PC-9 (cell line): ENCODE data around the gene ZFHX3. TPM values are rescaled to one million over a fixed set of nuclear protein-coding genes. Genes with fewer than 3 reads are reported as not detected.

Experiments used
- BruUV-seq: library from RNA; stranded (reverse); fragments of 400-500 nt; replicated peaks from 2 replicates; lab custom pipeline; 2021; lab: Mats Ljungman, UMichigan
- CTCF ChIA-PET: fragments of 300-600 bp; sonication (Branson Sonifier 250); formaldehyde crosslinking; loops from one replicate; lab custom pipeline; 2022; ENCODE audit warnings: antibody characterized with exemption; lab: Charles Lee
- POLR2A ChIA-PET: fragments of 300-600 bp; sonication (Branson Sonifier 250); formaldehyde crosslinking; loops from one replicate; lab custom pipeline; 2022; ENCODE audit warnings: antibody characterized with exemption; ENCODE audit not compliant: unreplicated experiment; lab: Charles Lee
- DNase-seq, 2 experiments: peaks; one replicate each; pipeline versions ENCODE4 v3.0.0 to v3.0.0-alpha.2; 2015 to 2022; ENCODE audit warnings: mixed read lengths in 1 of 2
- H2AFZ ChIP-seq: fragments of 200-600 bp; sonication (generic); 2 replicates; pipeline ENCODE4 v1.8.1; 2017; ENCODE audit warnings: antibody characterized with exemption
- H3F3A ChIP-seq: fragments of 200-600 bp; sonication (generic); 2 replicates; pipeline ENCODE4 v1.8.1; 2017; ENCODE audit warnings: antibody characterized with exemption, mild to moderate bottlenecking, low read depth; ENCODE audit not compliant: insufficient read depth
- H3K27ac ChIP-seq: fragments of 200-600 bp; sonication (generic); 2 replicates; pipeline ENCODE4 v1.6.1; 2016; ENCODE audit warnings: mixed run types
- H3K27me3 ChIP-seq: fragments of 200-600 bp; sonication (generic); 2 replicates; pipeline ENCODE4 v1.6.1; 2016; ENCODE audit warnings: low read depth, mixed run types; ENCODE audit not compliant: insufficient read depth
- H3K36me3 ChIP-seq: fragments of 200-600 bp; sonication (generic); 2 replicates; pipeline ENCODE4 v1.6.1; 2016; ENCODE audit warnings: low read depth, mixed run types
- H3K4me1 ChIP-seq: fragments of 200-600 bp; sonication (generic); replicated peaks from 2 replicates; pipeline ENCODE4 v1.6.1; 2016; ENCODE audit warnings: mixed run types; ENCODE audit not compliant: insufficient read depth
- H3K4me2 ChIP-seq: fragments of 200-600 bp; sonication (generic); 2 replicates; pipeline ENCODE4 v1.6.1; 2017; ENCODE audit warnings: mixed run types
- H3K4me3 ChIP-seq: fragments of 200-600 bp; sonication (generic); 2 replicates; pipeline ENCODE4 v1.6.1; 2016; ENCODE audit warnings: mixed run types
- H3K79me2 ChIP-seq: fragments of 200-600 bp; sonication (generic); 2 replicates; pipeline ENCODE4 v1.6.1; 2017; ENCODE audit warnings: low read depth, mixed run types
- H3K9me2 ChIP-seq: fragments of 200-600 bp; sonication (generic); 2 replicates; pipeline ENCODE4 v1.8.1; 2017; ENCODE audit warnings: mild to moderate bottlenecking; ENCODE audit not compliant: insufficient read depth
- H3K9me3 ChIP-seq: fragments of 200-600 bp; sonication (generic); 2 replicates; pipeline ENCODE4 v1.8.1; 2016; ENCODE audit warnings: low read depth; ENCODE audit not compliant: insufficient read depth
- H4K20me1 ChIP-seq: fragments of 200-600 bp; sonication (generic); 2 replicates; pipeline ENCODE4 v1.8.1; 2017; ENCODE audit not compliant: insufficient read depth
- CTCF ChIP-seq: fragments of 200-600 bp; sonication (generic); conservative IDR thresholded peaks from 2 replicates; pipeline ENCODE4 v1.6.1; 2017; ENCODE audit warnings: mixed run types, antibody characterized with exemption, mild to moderate bottlenecking, moderate library complexity
- EZH2 ChIP-seq: fragments of 200-600 bp; sonication (generic); IDR thresholded peaks from 2 replicates; pipeline ENCODE4 v1.8.0; 2017; ENCODE audit warnings: antibody characterized with exemption, low read depth
- intact Hi-C: fragments of 100-400 bp; cut with micrococcal nuclease; formaldehyde crosslinking; loops from one replicate; pipeline ENCODE4 v1.10.0; 2022; ENCODE audit not compliant: unreplicated experiment
- total RNA-seq: library from RNA; stranded (reverse); gene quantifications from 2 replicates; pipeline ENCODE4 v1.2.3, GENCODE V29; 2021

The ZFHX3 gene
- total RNA-seq, 1 experiment from 2014 or later: 23.1 TPM

- POLR2A ChIA-PET: no interaction called here
- TF ChIP-seq EZH2: no peak
- no peak for TF ChIP-seq CTCF
Measured at GRCh38 chr16:72814226-72814625, 233.7 kb downstream of the ZFHX3 start.

GRCh38 chr16:72812672-72813071, 235.3 kb downstream of the ZFHX3 start:
- no peaks in the 10 kb centered on the region for H3K4me1 ChIP-seq
- BruUV-seq: no TSS peak
- H2AFZ ChIP-seq: no peak overlapping the region
- no peaks in the 10 kb centered on the region for H3K9me3 ChIP-seq
- H3K9me2 ChIP-seq: no peaks in the 10 kb centered on the region
- no peak for DNase-seq
- intact Hi-C loops: no loop called here
- H3K4me2 ChIP-seq: no peak overlapping the region
- POLR2A ChIA-PET: no interaction called here
- CTCF ChIA-PET: no interaction called here
- H3K79me2 ChIP-seq: no peaks in the 10 kb centered on the region
- H3K4me3 ChIP-seq: no peak overlapping the region
- no peaks in the 10 kb centered on the region for H3F3A ChIP-seq
- TF ChIP-seq CTCF: no peak
- TF ChIP-seq EZH2: no peak
- no peaks in the 10 kb centered on the region for H4K20me1 ChIP-seq
- no peaks in the 10 kb centered on the region for H3K27me3 ChIP-seq
- H3K27ac ChIP-seq: no peak overlapping the region
- H3K36me3 ChIP-seq: peaks cover 10% of the 10 kb centered on the region; the same call in 1 of the 2 replicates

More at GRCh38 chr16:72814226-72814625, 233.7 kb downstream of the ZFHX3 start:
- no peaks in the 10 kb centered on the region for H3K9me3 ChIP-seq
- no peaks in the 10 kb centered on the region for H3F3A ChIP-seq
- no peaks in the 10 kb centered on the region for H3K79me2 ChIP-seq
- intact Hi-C loops: no loop called here
- no peaks in the 10 kb centered on the region for H4K20me1 ChIP-seq
- no peaks in the 10 kb centered on the region for H3K27me3 ChIP-seq
- H3K36me3 ChIP-seq: peaks cover 10% of the 10 kb centered on the region; the same call in 1 of the 2 replicates
- H3K9me2 ChIP-seq: no peaks in the 10 kb centered on the region
- CTCF ChIA-PET: interaction anchor here (1.0 kb wide), 1 partner anchor 18 kb away, joined by 4 read pairs; no protein-coding TSS in a partner anchor
- no TSS peak for BruUV-seq
- no peak overlapping the region for H3K27ac ChIP-seq
- DNase-seq: no peak
- H3K4me2 ChIP-seq: no peak overlapping the region
- H3K4me1 ChIP-seq: no peaks in the 10 kb centered on the region
- no peak overlapping the region for H2AFZ ChIP-seq
- no peak overlapping the region for H3K4me3 ChIP-seq

GRCh38 chr16:72811876-72812275, 236.1 kb downstream of the ZFHX3 start:
- no peaks in the 10 kb centered on the region for H3K9me3 ChIP-seq
- no peaks in the 10 kb centered on the region for H4K20me1 ChIP-seq
- BruUV-seq: no TSS peak
- peaks cover 10% of the 10 kb centered on the region; the same call in 1 of the 2 replicates for H3K36me3 ChIP-seq
- ChIA-PET CTCF (no interaction called here), POLR2A (no interaction called here)
- H3K9me2 ChIP-seq: no peaks in the 10 kb centered on the region
- H3K4me1 ChIP-seq: no peaks in the 10 kb centered on the region
- no peak overlapping the region for H2AFZ ChIP-seq
- no peaks in the 10 kb centered on the region for H3K27me3 ChIP-seq
- no peaks in the 10 kb centered on the region for H3K79me2 ChIP-seq
- H3K27ac ChIP-seq: no peak overlapping the region
- TF ChIP-seq EZH2: no peak
- no peak for TF ChIP-seq CTCF
- no peak overlapping the region for H3K4me2 ChIP-seq
- no peak overlapping the region for H3K4me3 ChIP-seq
- DNase-seq: no peak
- no peaks in the 10 kb centered on the region for H3F3A ChIP-seq
- intact Hi-C loops: no loop called here
